ENCODE data around the gene NACA.

DNA sequence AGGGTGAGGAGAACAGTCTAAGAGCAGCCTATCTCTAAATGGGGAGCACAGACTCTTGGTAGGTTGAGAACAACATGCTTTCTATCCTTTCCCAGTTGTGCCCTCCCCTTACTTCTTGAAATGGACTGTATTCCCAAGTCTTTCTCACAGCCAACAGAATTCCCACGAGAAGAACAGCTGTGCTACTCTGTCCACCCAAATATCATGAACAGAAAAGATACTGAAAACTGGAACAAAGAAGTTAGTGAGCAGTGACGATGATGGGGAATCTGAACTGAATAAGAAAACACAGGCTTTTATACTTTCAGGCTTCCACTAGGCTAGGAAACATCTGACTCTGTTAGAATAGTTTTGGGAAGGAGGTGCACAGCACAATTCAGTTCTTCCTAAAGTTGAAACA is 3.4 kb downstream of the NACA start:
- TF ChIP-seq JUNB (IDR thresholded peaks at IDR 0.05; ENCODE audit: unreplicated experiment) (no peak), CREB1 (CRISPR knock-in tag; IDR thresholded peaks at IDR 0.05; ENCODE audit: low read depth) (no peak), EZH2 (IDR thresholded peaks at IDR 0.05; ENCODE audit: low read depth, unreplicated experiment) (no peak), POLR2AphosphoS5 (IDR thresholded peaks at IDR 0.05; ENCODE audit: low read depth) (no peak)
- TF ChIP-seq, protein P1, sequence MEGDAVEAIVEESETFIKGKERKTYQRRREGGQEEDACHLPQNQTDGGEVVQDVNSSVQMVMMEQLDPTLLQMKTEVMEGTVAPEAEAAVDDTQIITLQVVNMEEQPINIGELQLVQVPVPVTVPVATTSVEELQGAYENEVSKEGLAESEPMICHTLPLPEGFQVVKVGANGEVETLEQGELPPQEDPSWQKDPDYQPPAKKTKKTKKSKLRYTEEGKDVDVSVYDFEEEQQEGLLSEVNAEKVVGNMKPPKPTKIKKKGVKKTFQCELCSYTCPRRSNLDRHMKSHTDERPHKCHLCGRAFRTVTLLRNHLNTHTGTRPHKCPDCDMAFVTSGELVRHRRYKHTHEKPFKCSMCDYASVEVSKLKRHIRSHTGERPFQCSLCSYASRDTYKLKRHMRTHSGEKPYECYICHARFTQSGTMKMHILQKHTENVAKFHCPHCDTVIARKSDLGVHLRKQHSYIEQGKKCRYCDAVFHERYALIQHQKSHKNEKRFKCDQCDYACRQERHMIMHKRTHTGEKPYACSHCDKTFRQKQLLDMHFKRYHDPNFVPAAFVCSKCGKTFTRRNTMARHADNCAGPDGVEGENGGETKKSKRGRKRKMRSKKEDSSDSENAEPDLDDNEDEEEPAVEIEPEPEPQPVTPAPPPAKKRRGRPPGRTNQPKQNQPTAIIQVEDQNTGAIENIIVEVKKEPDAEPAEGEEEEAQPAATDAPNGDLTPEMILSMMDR (conservative IDR thresholded peaks at IDR 0.05; ENCODE audit: low read depth in 2 of 2) = no peak
- TF ChIP-seq, protein P2, sequence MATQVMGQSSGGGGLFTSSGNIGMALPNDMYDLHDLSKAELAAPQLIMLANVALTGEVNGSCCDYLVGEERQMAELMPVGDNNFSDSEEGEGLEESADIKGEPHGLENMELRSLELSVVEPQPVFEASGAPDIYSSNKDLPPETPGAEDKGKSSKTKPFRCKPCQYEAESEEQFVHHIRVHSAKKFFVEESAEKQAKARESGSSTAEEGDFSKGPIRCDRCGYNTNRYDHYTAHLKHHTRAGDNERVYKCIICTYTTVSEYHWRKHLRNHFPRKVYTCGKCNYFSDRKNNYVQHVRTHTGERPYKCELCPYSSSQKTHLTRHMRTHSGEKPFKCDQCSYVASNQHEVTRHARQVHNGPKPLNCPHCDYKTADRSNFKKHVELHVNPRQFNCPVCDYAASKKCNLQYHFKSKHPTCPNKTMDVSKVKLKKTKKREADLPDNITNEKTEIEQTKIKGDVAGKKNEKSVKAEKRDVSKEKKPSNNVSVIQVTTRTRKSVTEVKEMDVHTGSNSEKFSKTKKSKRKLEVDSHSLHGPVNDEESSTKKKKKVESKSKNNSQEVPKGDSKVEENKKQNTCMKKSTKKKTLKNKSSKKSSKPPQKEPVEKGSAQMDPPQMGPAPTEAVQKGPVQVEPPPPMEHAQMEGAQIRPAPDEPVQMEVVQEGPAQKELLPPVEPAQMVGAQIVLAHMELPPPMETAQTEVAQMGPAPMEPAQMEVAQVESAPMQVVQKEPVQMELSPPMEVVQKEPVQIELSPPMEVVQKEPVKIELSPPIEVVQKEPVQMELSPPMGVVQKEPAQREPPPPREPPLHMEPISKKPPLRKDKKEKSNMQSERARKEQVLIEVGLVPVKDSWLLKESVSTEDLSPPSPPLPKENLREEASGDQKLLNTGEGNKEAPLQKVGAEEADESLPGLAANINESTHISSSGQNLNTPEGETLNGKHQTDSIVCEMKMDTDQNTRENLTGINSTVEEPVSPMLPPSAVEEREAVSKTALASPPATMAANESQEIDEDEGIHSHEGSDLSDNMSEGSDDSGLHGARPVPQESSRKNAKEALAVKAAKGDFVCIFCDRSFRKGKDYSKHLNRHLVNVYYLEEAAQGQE (IDR thresholded peaks at IDR 0.05; ENCODE audit: unreplicated experiment) = no peak
